ENCODE results near the gene TNNI2. TPM values are rescaled to one million over a fixed set of nuclear protein-coding genes. Genes with fewer than 3 reads are reported as not detected.

The TNNI2 gene
- not detected in 2 replicates for total RNA-seq (ENCODE audit: low replicate concordance)

DNA sequence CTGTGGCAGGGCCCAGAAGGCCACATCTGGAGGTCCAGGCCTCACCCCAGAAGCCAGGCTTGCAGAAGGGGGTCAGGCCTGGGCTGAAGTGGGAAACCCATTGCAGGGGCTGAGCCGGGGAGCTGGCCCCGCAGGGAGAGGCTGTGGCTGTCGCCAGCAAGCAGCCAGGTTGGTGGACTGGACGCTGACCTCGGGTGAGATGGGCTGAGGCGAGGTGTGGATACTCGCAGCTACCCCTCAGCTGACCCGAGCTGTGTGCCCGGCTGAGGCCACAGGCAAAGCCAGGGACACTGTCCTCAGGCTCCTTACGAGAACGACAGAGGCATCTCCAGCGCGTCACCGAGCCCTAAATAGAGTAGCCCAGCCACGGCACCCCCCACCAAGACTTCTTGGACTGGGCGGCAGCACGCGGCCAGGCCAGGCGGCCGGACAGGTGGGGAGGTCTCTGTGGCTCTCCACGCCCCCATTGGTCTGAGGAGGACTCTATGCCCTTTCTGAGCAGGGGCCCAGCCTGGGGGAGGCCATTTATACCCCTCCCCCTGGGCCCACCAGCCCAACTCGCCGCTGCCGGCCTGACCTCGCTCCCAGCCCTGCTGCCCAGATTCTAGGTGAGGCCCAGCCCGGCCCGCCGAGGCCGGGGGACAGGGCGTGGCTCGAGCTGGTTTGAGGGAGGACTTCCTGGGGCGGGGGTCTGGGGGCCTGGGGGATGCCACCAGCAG, at the start of gene TNNI2:
TNNI2 (plus strand) TSS at position 556 of the 719 bp plus-strand sequence. CDS start 716 bp downstream, outside the sequence.

GRCh38 chr11:1834779-1835670, 3.8 kb upstream of the TNNI2 start, which contains the start of gene SYT8:
Gene SYT8 (plus strand): TSS chr11:1834990. CDS start chr11:1835106, 116 bp downstream.

DNA sequence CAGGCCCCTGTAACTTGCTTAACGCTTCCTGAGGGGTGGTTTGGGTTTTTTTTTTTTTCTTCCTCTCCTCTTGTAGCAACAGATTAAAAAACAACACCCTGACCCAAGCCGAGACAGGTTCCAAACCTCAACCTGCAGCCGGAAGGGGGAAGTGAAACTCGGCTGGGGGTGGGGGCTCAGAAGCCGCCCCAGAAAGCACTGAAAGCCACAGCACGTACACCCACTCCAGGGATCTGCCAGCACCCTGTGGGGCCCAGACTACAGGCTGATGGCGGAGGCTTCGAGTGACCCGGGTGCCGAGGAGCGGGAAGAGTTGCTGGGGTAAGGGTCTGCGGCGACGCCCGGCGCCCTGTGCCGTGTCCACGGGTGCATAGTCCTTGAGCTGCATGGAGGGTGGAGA, 14.1 kb downstream of the TNNI2 start, which contains the start of gene LSP1:
LSP1 (plus strand) TSS at position 208 of the 400 bp plus-strand sequence; CDS start at position 269, 61 bp downstream.

Other genes starting within 250 kb of the TNNI2 start
- not detected in 2 replicates for gene KRTAP5-2, start 240.7 kb upstream of the TNNI2 start, total RNA-seq (ENCODE audit: low replicate concordance)
- gene KRTAP5-3, start 230.5 kb upstream of the TNNI2 start, total RNA-seq (ENCODE audit: low replicate concordance), result not detected in 2 replicates
- not detected in 2 replicates for gene KRTAP5-4, start 216.8 kb upstream of the TNNI2 start, total RNA-seq (ENCODE audit: low replicate concordance)
- gene KRTAP5-5, start 209.2 kb upstream of the TNNI2 start, total RNA-seq (ENCODE audit: low replicate concordance), result not detected in 2 replicates
- gene KRTAP5-6, start 141.8 kb upstream of the TNNI2 start, total RNA-seq (ENCODE audit: low replicate concordance), result not detected in 2 replicates
- gene IFITM10, start 88.4 kb upstream of the TNNI2 start, total RNA-seq (ENCODE audit: low replicate concordance), result 0.82 and 2.5 TPM in 2 replicates
- gene CTSD, start 75.1 kb upstream of the TNNI2 start, total RNA-seq (ENCODE audit: low replicate concordance), result 196 and 514 TPM in 2 replicates
- gene SYT8, start 4.0 kb upstream of the TNNI2 start, total RNA-seq (ENCODE audit: low replicate concordance), result 0.38 TPM in 1 of 2 replicates, not detected in the other
- gene LSP1, start 14.1 kb downstream of the TNNI2 start, total RNA-seq (ENCODE audit: low replicate concordance), result 0.53 and 25.2 TPM in 2 replicates
- not detected in 2 replicates for gene PRR33, start 52.9 kb downstream of the TNNI2 start, total RNA-seq (ENCODE audit: low replicate concordance)
- 0.15 and 0.70 TPM in 2 replicates for gene TNNT3, start 80.7 kb downstream of the TNNI2 start, total RNA-seq (ENCODE audit: low replicate concordance)
- gene MRPL23, start 108.4 kb downstream of the TNNI2 start, total RNA-seq (ENCODE audit: low replicate concordance), result 62.9 and 173 TPM in 2 replicates
- gene H19, start 158.9 kb downstream of the TNNI2 start, total RNA-seq (ENCODE audit: low replicate concordance), result 2.3 and 523 TPM in 2 replicates

Measured in smooth muscle cell of the coronary artery (primary cell).